ENCODE data around the gene RAMACL.
"Not testable (repeated sequence)": the region's sequence is repeated elsewhere in the genome, so short reads cannot be mapped to it uniquely, and the experiment has no call there.

Gene RAMACL

DNA sequence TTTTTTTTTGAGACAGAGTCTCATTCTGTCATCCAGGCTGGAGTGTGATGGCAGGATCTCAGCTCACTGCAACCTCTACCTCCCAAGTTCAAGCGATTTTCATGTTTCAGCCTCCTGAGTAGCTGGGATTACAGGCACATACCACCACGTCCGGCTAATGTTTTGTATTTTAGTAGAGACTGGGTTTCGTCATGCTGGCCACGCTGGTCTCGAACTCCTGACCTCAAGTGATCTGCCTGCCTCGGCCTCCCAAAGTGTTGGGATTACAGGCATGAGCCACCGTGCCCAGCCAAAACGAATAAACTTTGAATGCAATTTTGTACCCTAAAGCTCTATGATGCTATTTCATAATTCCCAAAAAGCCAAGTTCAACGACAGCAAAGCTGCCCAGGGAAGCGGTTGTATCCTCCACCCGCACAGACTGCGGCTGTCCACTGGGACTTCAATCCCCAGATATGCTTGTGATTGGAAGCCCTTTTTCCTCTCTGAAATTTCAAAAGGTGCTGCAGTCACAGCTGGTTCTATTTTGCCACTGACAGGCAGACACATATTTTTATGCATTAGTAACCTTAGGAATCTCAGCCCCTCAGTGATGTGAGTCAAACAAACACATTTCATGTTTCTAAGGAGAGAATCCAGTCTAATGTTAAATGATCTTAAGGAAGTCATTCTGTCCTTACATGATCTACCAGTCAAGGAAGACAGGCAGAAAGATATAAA lies 8.7 kb upstream of the RAMACL start:
- peak; percentile 15 for DNase-seq

DNA sequence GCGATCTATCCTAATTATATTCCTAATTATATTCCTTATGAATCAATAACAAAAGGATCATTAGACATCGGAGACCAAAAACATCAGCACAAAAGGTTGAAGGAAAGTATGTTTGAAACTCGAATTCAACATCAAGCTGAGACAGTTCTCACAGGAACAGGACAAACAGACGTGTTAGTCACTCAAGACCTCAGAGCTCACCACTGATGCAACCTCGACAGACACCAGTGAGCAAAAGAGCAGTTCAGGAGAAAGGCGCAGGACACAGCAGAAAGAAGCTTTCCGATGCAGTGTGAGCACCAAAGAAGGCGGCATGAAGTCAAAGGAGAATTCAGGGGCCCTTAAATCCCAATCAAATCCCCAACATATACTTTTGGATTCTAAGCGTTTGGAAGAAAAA lies 6.3 kb upstream of the RAMACL start:
- peak; percentile 3 for DNase-seq

DNA sequence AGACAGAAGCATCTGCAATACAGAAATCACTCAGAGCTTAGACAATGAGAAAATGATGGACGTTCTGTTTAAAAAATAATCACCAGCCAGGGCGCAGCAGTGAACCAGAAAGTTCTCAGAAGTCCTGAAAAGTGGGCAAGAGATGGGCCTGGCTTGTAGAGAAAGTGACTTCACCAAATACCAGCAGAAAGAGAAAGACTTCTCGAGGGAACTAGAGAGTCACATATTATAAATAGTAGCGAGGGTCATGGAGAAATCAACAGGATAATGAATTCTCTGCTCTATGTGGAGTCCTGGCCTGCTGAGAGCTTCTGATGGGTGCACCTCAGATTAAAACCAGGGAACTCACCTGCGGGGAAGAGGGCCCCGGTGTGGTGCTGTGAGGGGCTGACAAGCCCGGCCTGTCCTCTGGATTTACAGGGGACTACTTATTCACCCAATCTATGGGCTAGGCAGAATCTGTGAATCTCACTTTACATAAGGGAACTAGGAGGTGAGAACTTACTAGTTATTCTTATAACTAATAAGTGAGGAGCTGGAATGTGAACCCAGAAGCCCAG lies 5.6 kb upstream of the RAMACL start:
- DNase-seq, result peak; percentile 13

DNA sequence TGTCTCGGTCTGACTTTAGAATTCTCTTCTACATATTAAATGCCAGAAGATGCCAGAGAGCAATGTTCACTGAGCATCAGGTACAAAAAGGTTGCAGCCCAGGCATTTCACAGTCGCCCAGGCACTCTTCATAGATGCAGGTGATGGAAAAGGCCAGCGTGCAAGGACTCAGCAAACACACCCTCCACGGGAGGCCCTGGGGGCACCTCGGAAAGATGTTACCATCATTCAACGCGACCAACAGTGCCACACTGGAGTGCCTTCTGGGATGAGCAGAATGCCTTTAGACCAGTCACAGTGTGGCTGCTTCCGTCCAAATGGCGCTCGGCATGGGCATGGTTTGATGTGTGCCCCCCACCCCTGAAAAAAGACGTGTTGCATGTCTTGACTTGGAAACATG lies 4.5 kb upstream of the RAMACL start:
- DNase-seq, result no peak

DNA sequence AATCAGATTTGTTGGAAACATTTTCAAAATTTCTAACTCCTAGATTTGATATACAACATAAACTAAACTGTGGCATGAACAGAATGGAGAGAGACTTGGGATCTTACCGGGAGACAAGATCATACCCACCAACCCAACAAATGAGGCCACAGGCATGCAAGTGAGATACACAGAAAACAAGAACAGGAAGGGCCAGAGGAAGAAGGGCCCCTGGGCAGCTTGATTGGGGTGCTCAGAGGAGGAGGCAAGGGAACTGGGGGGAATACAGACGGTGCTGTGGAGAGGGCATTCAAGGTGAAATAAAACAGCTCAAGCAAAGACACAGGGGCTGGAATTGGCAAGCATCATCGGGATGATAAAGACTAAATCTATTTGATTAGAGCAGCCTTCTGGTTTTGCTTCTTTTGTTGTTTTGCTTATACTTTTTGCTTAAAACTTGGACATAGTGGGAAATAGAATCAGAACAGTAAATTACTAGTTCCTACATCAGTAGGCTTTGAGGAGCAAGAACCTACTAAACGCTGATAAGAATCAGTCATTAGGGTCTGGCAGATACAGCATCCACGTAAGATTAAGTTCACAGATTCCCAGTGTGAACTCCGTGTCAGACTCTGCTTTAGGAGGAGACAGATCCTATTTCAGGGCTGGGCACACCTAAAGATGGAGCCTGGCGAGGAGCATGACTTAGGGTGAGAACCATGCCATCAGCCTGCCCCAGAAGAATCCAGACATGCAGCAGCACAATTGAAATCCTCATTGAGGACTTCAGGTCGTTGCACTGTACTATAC lies 3.5 kb upstream of the RAMACL start:
- peak; percentile 13 for DNase-seq

DNA sequence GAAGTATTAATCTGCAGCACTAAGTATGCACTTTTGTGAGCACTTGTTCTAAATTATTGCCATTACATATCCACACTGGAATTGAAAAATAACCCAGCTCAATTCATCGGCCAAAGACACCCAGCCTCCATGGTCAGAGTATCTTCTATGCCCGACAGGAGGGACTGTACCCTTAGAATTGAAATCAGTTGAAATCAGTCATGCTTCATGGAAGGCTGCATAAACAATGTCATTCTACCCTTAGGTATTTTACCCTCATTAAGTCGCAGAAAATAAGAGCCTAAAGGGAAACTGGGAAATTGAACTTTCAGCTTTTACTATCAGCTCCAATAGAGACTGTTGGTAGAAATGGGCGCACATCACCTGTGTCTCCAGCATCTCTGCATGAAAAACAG lies 2.9 kb upstream of the RAMACL start:
- no peak for DNase-seq

GRCh38 chr6:166588691-166589336 lies 2.3 kb upstream of the RAMACL start:
- peak; percentile 48 for DNase-seq

- peak; percentile 37 for DNase-seq
These were observed 1.3 kb upstream of the RAMACL start for GRCh38 chr6:166587631-166588413.

GRCh38 chr6:166584853-166585429 lies 1.5 kb downstream of the RAMACL start:
- no peak for DNase-seq

GRCh38 chr6:166584155-166584554 lies 2.3 kb downstream of the RAMACL start:
- no peak for DNase-seq

DNA sequence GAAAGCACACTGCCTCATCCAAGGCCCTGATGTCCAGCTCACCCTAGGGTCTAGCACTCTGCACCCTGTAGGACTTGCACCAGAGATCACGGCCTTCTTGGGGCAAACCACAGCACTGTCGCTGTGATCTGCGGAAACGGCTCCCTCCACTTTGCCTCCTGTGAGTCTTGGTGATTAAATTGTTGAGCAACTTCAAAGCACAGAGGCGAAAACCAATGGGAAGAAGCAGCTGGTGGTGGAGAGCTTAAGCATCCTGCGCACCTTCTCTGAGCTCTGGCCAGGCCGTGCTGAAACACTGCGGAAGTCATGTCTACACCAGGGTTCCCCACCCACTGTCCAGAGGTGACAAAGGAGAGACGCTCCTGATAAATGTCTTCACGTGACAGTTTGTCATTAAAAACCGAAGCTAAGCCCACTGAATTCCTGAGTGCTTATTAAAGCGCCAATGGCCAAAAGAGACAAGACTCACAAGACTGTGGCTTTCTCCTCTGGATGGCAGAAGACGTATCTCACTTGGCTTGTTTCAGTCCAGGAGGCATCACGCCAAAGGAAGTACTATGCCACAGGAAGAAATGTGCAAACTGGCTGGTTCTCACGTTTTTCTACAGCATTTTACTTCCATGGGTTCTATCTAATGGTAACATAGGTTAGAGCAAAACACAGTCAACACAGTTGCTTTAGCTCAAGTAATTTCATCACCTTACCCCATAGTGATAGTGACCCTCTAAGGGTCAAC lies 3.1 kb downstream of the RAMACL start:
- DNase-seq, result no peak

GRCh38 chr6:166582258-166582657 lies 4.2 kb downstream of the RAMACL start:
- no peak for DNase-seq

DNA sequence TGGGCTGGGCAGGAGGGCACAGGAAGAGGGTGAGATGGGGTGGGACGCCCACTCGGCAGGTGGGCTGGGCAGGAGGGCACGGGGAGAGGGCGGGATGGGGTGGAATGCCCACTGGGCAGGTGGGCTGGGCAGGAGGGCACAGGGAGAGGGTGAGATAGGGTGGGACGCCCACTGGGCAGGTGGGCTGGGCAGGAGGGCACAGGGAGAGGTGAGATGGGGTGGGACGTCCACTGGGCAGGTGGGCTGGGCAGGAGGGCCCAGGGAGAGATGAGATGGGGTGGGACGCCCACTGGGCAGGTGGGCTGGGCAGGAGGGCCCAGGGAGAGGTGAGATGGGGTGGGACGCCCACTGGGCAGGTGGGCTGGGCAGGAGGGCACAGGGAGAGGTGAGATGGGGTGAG lies 4.7 kb downstream of the RAMACL start:
- not testable (repeated sequence) for DNase-seq

DNA sequence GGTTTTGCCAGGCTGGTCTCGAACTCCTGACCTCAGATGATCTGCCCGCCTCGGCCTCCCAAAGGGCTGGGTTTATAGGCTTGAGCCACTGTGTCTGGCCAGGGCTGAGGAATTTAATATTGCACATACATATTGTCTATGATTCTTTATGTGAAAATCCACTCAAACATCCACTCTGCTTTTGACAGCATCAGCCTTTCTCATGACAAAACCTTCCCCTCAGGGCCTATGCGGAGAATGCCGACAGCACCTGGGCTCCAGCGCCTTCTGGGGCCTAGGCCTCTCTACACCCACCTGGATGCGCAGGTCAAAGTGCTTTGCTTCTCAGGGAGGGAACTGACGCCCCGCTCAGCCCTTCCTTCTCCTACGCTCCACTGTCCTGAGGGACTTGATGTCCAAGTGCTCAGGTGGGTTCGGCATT lies 5.4 kb downstream of the RAMACL start:
- DNase-seq, result no peak

DNA sequence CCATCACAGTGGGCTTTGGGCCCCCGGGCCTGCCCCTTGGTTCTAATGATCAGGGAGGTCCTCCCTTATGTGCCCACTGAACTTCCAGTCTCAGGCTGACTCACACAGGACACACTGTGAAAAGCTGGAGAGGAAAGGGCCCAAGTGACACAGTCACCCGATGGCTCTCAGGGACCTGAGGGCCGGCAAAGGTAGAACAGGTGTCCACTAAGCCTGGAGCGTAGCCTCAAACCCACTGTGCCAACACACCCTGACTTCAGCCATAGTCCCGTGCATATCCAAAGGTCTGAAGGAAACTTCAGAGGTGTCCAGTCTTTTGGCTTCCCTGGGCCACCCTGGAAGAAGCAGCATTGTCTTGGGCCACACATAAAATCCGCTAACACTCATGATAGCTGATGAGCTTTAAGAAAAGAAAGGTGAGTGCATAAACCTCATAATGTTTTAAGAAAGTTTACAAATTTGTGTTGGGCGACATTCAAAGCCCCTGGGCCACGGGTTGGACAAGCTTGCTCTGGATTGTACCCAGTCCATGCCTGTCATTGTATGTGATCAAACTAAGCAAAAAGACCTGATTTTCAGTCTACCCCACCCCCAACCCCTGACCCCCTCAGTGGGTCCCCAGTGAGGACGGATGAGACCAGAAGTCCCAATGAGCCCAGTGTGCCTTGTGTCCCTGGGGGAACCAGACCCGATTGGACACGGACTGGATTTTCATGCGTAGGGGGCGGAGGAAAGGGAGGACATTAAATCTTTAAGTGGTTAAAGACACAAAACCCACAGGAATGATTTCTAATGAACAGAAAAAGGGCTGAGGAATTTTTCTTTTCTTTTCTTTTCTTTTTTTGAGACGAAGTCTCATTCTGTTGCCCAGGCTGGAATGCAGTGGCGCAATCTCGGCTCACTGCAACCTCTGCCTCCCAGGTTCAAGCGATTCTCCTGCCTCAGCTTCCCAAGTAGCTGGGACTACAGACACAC lies 6.1 kb downstream of the RAMACL start:
- DNase-seq, result no peak

- DNase-seq, result no peak
These were observed 7.1 kb downstream of the RAMACL start for GRCh38 chr6:166579237-166579850.

GRCh38 chr6:166578536-166579236 lies 7.8 kb downstream of the RAMACL start:
- DNase-seq, result no peak

- DNase-seq, result no peak
These were observed 11.3 kb downstream of the RAMACL start for GRCh38 chr6:166575205-166575604.

DNA sequence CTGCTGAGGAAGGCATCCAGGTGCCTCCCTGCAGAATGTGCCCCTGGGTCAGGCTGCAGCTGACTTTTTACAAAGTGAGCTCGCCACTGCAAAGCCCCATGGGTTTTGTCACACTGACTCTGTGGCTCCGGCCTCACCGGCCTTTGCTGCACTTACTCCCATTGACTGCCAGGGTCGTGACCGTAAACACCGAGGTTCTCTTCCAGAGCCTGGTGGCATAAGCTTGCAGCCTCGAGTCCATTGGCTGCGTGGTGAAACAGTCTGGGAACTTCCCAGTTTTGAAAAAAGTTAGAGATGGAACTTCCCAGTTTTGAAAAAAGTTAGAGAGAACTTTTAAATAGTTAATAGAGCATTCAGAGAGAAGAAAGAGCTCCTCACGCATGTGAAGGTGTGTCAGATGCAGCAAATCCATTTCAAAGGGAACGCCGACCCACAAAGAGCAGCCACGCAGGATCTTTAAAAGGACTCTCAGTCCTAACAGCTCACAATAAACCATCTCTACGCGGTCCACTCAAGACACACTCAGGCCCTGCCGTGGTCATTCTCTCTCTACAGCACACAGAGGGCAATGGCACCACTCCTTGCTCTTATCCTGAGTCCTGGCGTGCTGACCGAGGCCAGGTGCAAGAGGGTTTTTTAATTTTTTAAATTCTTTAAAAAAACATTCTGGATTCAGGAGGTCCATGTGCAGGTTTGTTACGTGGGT lies 12.8 kb downstream of the RAMACL start:
- DNase-seq, result no peak

Data from activated CD8-positive, alpha-beta memory T cell treated with anti-CD3 and anti-CD28 coated beads for 24 hours (primary cell).